GM21529 (cell line): ENCODE data around the gene FAIM.
"Not testable (repeated sequence)": the region's sequence is repeated elsewhere in the genome, so short reads cannot be mapped to it uniquely, and the experiment has no call there.

ENCODE experiments used
- ATAC-seq: cut with Tn5 transposase; IDR thresholded peaks from one replicate; pipeline ENCODE4 v1.9.1; 2021; ENCODE audit not compliant: unreplicated experiment

Gene FAIM, protein sequence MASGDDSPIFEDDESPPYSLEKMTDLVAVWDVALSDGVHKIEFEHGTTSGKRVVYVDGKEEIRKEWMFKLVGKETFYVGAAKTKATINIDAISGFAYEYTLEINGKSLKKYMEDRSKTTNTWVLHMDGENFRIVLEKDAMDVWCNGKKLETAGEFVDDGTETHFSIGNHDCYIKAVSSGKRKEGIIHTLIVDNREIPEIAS

DNA sequence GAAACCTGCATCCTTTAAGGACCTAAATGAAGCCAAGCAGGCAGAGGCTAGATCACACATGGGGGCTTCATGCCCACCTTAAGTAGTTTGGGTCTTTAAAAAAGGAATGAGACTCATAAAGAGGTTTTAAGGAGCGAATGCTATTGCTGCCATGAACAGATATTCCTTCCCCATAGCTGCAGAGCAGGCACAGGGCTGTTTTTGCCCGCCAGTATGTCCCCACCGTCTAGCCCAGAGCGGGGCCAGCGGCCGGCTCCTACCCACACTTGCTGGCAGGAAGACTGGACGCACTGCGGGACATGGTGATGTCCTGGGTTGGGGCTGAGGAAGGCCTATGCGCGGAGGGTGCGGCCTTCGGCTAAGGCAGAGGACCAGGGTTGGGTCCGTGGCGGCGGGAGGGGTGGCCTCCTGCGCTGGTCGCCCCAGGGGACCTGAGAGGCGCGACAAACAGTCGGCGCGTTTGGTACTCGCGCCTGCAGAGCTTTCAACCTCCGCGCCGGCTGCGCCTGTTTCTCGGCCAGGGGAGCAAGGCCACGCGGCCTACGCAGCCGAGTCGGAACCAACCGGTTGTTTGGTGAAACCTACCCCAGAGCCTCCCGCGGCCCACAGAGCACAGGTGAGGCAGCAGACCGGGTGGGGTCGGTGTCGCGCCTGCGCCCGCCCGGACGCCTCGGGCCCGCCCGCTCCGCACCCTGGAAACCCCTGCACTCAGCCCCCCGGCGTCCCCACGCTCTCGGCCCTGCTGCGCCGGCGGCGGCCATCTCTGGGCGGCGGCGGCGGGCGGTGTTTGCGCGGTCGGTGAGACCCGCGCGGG is at the start of gene FAIM:
FAIM (plus strand) TSS at position 450 of the 814 bp plus-strand sequence. CDS start 10,956 bp downstream, outside the sequence.
- peak; percentile 73 for ATAC-seq

DNA sequence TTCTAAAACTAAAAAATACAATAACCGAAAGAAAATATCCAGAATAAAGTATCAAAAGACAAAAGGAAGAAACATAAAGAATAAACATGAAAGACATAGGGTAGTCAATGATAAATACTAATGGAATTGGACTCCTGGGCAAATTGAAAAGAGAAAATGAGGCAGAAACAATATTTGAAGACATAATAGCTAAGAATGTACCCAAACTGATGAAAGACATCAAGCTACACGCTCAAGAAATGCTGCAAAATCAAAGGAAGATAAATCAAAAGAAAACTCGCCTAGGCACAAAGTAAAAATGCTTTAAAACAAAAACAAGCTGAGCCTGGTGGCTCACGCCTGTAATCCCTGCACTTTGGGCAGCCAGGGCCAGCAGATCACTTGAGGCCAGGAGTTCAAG is 49.4 kb upstream of the FAIM start:
- ATAC-seq, result no peak

DNA sequence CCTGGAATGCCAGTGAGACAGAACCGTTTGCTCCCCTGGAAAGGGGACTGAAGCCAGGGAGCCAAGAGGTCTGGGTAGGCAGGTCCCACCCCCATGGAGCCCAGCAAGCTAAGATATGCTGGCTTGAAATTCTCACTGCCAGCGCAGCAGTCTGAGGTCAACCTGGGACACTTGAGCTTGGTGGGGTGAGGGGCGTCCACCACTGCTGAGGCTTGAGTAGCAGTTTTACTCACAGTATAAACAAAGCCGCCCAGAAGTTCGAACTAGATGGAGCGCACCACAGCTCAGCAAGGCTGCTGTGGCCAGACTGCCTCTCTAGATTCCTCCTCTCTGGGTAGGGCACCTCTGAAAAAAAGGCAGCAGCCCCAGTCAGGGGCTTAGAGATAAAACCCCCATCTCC is 48.1 kb upstream of the FAIM start:
- ATAC-seq, result no peak

DNA sequence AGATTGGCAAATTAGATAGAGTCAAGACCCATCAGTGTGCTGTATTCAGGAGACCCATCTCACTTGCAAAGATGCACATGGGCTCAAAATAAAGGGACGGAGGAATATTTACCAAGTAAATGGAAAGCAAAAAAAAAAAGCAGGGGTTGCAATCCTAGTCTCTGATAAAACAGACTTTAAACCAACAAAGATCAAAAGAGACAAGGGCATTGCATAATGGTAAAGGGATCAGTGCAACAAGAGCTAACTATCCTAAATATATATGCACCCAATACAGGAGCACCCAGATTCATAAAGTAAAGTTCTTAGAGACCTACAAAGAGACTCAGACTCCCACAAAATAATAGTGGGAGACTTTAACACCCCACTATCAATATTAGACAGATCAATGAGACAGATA is 45.7 kb upstream of the FAIM start:
- ATAC-seq, result not testable (repeated sequence)

DNA sequence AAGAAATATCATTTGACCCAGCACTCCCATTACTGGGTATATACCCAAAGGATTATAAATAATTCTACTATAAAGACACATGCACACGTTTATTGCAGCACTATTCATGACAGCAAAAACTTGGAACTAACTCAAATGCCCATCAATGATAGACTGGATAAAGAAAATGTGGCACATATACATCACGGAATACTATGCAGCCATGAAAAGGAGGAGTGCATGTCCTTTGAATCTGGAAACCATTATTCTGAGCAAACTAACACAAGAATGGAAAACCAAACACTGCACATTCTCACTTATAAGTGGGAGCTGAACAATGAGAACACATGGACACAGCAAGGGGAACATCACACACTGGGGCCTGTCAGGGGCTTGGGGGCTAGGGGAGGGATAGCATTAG is 42.3 kb upstream of the FAIM start:
- ATAC-seq, result not testable (repeated sequence)

DNA sequence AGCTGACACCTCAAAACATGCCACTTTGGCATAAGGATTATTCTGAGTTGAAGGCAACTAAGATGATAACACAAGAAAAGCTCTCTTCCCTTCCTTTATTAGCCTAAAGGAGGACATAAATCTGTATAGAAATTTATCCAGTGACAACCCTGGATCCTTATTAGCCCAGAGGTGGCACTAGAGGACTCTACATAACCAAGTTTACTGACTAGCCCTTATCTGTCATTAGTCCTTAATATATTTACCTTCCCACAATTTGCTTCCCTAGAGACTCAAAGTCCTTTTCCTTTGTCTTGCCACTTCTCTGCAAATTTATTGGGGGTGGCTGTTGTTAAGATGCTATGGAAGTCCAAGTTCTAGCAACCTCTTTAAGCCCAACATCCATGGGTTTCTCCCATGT is 41.2 kb upstream of the FAIM start:
- no peak for ATAC-seq

DNA sequence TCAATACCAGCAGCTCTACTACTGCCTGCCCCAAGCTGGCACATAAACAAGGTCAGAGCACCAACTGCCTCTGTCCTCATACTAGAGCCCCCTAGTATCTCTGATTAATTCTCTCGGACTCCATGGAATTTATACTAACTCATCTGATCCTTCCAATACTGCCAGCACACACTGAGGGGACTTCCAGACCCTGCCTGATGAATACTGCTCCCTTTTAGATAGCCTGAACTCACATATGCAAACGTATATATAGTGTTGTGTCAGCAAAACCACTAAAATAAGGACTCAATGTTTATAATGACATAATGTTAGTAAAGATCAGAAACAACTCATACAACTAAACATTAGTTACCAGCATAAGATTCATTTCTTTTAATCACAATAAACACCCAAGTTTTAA is 39.5 kb upstream of the FAIM start:
- no peak for ATAC-seq

DNA sequence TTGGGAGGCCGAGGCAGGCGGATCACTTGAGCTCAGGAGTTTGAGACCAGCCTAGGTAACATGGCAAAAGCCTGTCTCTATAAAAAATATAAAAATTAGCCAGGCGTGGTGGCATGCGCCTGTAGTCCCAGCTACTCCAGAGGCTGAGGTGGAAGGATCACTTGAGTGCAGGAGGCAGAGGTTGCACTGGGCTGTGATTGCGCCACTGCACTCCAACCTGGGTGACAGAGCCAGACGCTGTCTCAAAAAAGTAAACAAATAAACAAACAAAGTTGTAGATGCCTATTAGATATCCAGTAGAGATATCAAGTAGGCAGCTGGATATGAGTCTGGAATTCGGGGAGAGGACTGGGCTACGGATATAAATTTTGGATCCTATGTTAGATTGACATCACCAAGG is 38.9 kb upstream of the FAIM start:
- ATAC-seq, result not testable (repeated sequence)

DNA sequence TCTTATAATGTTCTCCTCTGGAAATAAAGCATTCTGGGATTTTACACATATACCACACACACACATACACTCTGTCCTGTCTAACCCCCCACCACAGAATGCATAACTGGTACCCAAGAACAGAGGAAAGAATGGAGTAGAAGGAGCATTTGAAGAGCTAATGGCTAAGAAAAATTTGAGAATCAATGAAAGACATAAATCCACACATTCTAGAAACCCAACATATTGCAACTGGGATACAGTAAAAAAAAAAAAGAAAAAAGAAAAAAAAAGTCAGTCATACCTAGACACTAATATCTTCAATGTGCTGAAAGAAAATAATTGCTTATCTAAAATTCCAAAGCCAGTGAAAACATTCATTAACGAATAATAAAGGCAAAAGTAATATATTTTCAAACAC is 35.4 kb upstream of the FAIM start:
- ATAC-seq, result no peak

DNA sequence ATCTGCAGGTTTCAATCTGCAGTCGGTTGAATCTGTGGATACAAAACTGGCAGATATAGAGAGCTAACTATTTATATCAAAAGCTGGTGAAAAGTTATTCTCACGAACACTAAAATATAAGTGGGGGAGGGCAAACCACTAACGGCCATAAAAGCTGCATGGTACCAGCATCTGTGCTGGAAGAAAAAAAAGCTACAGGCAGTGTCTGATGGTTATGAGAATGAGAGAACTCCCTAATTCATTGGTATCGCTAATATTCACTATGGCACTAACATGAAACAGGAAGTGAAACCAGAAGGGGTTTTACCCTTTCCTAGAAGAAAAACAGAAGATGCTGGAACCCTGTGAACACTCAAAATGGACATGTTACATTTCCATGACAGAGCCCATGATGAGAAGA is 30.4 kb upstream of the FAIM start:
- ATAC-seq, result peak; percentile 88

DNA sequence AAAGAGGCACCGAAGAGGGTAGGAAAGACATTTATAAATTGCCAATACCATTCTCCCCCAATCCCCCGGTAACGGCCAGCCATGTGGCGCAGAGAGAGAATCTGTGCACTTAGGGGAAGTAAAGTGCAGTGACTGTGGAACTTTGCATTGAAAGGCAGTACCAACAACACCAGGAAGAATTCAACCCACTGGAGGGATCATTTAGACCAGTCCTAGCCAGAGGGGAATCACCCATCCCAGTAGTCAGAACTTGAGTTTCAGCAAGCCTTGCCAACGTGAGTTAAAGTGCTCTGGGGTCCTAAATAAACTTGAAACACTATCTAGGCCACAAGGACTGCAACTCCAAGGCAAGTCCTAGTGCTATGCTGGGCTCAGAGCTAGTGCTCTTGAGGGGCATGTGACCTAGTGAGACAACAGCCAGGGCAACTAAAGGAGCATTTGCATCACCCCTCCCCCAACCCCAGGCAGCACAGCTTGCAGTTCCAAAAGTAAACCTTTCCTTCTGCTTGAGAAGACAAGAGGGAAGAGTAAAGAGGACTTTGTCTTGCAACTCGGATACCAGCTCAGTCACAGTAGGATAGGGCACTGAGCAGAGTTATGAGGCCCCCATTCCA is 29.5 kb upstream of the FAIM start:
- no peak for ATAC-seq

DNA sequence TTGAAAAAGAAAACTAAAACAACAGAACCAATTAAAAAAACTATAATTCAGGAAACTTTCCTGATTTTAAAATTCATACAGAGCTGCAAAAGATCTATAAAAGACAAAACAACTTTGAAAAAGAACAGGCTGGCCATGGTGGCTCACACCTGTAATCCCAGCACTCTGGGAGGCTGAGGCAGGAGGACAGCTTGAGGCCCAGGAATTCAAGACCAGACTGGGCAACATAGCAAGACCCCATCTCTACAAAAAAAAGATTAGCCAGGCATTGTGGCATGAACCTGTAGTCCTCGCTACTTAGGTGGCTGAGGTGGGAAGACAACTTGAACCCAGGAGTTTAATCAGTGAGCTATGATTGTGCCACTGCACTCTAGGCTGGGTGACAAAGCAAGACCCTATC is 21.2 kb upstream of the FAIM start:
- no peak for ATAC-seq

DNA sequence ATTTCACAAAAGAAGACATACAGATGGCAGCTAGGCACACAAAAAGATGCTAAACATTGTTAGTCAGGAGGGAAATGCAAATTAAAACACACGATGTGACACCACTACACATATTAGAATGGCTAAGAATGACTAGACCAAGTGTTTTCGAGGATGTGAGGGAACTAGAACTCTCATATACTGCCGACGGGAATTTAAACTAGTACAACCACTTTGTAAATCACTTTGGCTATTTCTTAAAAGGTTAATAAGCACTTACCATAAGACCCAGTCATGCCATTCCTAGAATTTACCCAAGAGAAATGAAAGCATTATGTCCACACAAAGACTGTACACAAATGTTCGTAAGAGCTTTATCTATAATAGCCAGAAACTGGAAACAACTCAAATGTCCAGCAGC is 20.1 kb upstream of the FAIM start:
- ATAC-seq, result no peak

DNA sequence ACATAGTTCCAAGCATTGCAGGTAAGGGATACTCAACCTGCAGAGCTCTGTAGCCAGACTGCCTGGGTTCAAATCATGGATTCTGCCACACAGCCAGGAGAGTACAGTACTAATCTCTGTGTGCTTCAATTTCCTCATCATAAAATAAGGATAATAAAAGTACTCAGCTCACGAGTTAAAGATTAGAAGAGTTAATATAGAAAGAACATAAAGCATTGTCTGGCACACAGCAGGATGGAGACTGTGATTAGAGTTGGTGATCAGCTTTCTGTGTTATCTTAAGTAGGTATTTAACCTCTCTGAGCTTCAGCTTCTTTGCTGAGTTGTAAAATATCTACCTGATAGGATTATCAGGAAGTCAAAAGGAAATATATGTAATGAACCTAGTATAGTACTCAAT is 17.2 kb upstream of the FAIM start:
- ATAC-seq, result no peak

DNA sequence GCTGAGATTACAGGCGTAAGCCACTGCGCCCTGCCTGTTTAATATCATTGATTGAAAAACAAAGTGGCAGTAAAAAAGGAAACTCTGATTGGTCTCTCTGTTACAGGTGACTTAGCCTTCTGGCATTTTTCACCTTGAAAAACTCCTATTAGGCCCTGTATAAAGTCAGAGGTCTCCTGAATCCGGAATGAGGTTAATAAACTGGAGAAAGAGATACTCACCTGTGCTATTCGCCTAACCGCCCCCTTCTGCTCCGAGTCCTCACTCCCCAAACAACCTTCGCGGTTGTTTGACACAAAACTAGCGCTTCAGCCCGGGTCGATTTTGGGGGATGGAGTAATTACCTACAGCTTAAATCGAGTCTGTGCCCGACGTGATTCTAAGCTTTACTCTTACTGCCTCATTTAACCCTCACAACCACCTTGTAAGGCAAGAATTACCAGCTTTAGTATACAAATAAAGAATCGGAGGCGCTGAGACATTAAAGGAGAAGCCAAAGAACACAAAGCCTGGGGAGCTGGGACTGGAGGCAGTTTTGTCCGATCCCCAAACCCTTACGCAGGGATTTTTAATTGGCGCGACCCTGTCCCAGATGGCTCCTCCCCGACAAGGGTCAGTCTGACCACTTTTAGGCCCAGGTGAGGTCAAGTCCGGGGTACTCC is 15.0 kb upstream of the FAIM start:
- no peak for ATAC-seq

DNA sequence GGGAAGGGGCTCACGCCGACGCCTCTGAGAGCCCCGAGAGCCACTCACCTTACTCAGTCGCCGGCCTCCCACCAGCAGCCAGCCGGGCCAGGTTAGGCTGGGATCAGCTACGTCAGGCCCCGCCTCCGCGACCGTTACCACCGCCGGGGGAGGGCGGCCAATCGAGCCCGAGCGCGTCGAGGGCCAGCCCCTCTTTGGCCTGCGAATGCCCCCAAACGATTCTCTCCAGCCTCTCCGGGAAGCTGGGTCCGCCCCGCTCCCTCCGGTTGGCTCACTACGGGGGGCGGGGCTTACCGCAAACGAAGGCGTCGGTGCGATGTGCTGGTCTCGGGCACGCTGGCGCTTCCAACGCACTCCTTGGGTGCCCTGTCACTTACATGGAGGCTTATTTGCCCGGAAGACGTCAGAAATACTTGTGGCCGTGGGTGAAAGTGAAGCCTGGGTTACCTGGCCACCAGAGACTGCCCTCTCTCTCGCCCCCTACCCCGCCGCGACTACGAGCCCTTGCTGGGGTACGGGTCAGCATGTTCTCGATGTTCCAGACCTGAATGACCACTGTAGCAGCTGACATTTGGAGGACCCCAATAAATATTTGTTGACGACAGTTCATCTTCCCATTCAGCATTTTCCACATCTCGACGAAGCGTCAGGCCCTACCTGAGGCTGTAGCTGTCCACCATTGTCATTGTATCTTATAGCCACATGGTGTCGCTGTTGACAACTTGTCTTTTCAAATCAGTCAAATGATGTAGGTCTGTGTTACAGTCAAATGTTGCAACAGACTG is 14.2 kb upstream of the FAIM start, which contains the start of gene CEP70:
CEP70 (minus strand) TSS at position 111 of the 785 bp plus-strand sequence. CDS start 21,333 bp downstream, outside the sequence.
- ATAC-seq, result peak; percentile 89

DNA sequence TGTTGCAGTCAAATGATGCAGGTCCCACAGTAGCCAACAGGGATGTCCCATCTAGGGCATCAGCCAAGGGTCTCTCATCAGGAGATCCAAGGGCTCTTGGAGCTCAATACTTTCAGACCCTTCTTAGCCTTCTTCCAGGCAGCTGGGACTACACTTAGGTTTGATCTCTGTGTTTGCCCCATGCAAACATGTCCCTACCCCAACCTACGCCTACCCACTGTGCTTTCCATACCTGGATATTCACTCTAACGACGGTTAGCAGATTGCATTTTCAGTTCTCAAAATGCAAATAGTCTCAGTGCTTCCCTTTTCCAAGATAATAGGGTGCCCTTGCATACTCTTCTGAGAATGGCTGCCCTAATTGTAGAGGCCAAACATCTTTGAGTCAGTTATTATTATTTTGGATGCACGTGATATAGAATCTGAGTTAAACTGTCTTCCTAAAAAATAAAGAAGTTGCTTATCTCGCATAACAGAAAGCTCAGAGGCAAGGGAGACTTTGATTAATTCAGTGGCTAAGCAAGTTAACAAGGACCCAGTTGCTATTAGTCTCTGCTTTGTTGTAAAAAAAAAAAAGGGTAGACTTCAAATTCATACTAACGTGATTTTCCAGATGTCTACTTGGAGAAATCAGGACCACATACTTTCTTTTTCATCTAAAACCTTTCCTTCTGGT is 13.5 kb upstream of the FAIM start:
- peak; percentile 10 for ATAC-seq

DNA sequence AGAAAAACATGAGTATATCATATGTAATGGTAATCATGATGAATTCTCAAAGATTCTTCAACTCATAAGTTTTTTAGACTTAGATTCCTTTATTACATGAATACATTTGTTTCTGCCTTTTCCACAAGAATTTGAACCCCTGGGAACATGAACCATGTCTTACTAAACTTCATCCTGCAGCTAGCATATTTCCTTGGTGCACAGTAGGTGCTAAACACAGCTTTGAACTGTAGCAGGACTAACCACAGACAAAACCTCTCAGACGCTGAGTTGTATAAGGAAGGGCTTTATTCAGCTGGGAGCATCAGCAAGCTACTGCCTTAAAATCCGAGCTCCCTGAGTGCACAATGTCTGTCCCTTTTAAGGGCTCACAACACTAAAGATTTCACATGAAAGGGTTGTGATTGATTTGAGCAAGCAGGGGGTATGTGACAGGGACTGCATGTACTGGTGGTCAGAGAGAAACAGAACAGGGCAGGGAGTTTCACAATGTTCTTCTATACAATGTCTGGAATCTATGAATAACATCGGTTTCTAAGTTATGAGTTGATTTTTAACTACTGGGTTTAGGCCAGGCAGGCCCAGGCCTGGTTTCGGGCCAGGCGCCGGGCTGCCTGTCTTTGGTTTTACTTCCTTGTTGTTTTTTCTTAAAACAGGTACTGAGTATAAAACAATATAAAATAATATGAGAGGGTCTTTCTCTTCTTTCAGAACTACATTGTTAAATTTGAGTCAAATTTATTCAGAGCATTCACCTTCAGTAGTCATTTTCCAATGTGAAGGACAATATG is 11.2 kb upstream of the FAIM start:
- not testable (repeated sequence) for ATAC-seq

DNA sequence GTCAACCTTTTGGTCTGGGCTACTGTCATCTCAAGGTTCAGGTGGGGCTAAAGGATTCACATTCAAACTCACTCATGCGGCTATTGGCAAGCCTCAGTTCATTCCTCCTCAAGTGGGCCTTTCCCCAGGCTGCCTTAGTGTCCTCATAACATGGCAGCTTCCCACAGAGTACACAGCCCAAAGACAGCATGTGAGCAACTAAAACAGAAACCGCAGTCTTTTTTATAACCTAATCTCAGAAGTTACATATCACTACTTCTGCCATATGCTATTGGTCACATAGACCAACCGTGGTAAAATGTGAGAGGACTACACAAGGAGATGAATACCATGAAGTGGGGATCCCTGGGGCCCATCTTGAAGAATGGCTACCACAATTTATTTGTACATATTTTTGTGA is 10.0 kb upstream of the FAIM start:
- no peak for ATAC-seq
